HG03045 (cell line): Measurements from ENCODE around the gene HORMAD2.
"Not testable (repeated sequence)": the region's sequence is repeated elsewhere in the genome, so short reads cannot be mapped to it uniquely, and the experiment has no call there.

Experiments used
- ATAC-seq: cut with Tn5 transposase; IDR thresholded peaks from one replicate; pipeline ENCODE4 v1.9.1; 2021; ENCODE audit warnings: mild to moderate bottlenecking, moderate library complexity; ENCODE audit not compliant: unreplicated experiment

HORMAD2 gene

GRCh38 chr22:30054764-30055069, 25.5 kb upstream of the HORMAD2 start:
- no peak for ATAC-seq

- no peak for ATAC-seq
These were observed 24.2 kb upstream of the HORMAD2 start for GRCh38 chr22:30056015-30056414.

GRCh38 chr22:30057375-30057774, 22.9 kb upstream of the HORMAD2 start:
- ATAC-seq = no peak

- ATAC-seq = not testable (repeated sequence)
These were observed 20.8 kb upstream of the HORMAD2 start for GRCh38 chr22:30059346-30060020.

GRCh38 chr22:30061094-30061493, 19.2 kb upstream of the HORMAD2 start:
- not testable (repeated sequence) for ATAC-seq

- no peak for ATAC-seq
These were observed 18.0 kb upstream of the HORMAD2 start for GRCh38 chr22:30062259-30062658.

GRCh38 chr22:30062950-30063349, 17.3 kb upstream of the HORMAD2 start:
- no peak for ATAC-seq

GRCh38 chr22:30064172-30064571, 16.1 kb upstream of the HORMAD2 start:
- no peak for ATAC-seq

GRCh38 chr22:30073743-30074142, 6.5 kb upstream of the HORMAD2 start:
- ATAC-seq = no peak

- no peak for ATAC-seq
These were observed 6.1 kb upstream of the HORMAD2 start for GRCh38 chr22:30074147-30074546.

- no peak for ATAC-seq
These were observed 5.3 kb upstream of the HORMAD2 start for GRCh38 chr22:30074994-30075393.

- no peak for ATAC-seq
These were observed 2.9 kb upstream of the HORMAD2 start for GRCh38 chr22:30077279-30077880.

GRCh38 chr22:30078320-30079311, 1.6 kb upstream of the HORMAD2 start:
- ATAC-seq = no peak

- no peak for ATAC-seq
These were observed 541 bp downstream of the HORMAD2 start for GRCh38 chr22:30080805-30081204.

- no peak for ATAC-seq
These were observed 6.2 kb downstream of the HORMAD2 start for GRCh38 chr22:30086496-30086895.

GRCh38 chr22:30087037-30087436, 6.8 kb downstream of the HORMAD2 start:
- ATAC-seq = not testable (repeated sequence)

- ATAC-seq = no peak
These were observed 7.3 kb downstream of the HORMAD2 start for GRCh38 chr22:30087611-30088010.

- no peak for ATAC-seq
These were observed 8.2 kb downstream of the HORMAD2 start for GRCh38 chr22:30088468-30088867.

GRCh38 chr22:30089655-30089974, 9.4 kb downstream of the HORMAD2 start:
- ATAC-seq = no peak

- no peak for ATAC-seq
These were observed 12.4 kb downstream of the HORMAD2 start for GRCh38 chr22:30092686-30093085.

- no peak for ATAC-seq
These were observed 14.5 kb downstream of the HORMAD2 start for GRCh38 chr22:30094804-30095203.

GRCh38 chr22:30097861-30098260, 17.6 kb downstream of the HORMAD2 start:
- no peak for ATAC-seq
